ENCODE measurements around the gene ANKRD33. TPM values are rescaled to one million over a fixed set of nuclear protein-coding genes. Genes with fewer than 3 reads are reported as not detected.
A peak's percentile ranks its signal among the peaks of the same experiment; 100 is the strongest.

ANKRD33 gene
- total RNA-seq (2022): not detected in 2 replicates
- not detected for Bru-seq, nascent RNA
- not detected for BruChase-seq, experiment 1, labeled RNA remaining after a 2-hour chase
- BruChase-seq, experiment 2, labeled RNA remaining after a 6-hour chase: percentile 20 among the genes with signal in this experiment
- long read RNA-seq: 0 reads

GRCh38 chr12:51887476-51888315 lies at the start of gene ANKRD33:
TSS of gene ANKRD33 (plus strand) at chr12:51888103. CDS start at chr12:51888187, 84 bp downstream.
- H3K36me3 Mint-ChIP-seq (ENCODE audit: insufficient read depth, unreplicated experiment): no peaks in the 10 kb centered on the region
- H3K4me3 Mint-ChIP-seq (ENCODE audit: unreplicated experiment): no peak within 1 kb of the TSS
- CTCF ChIA-PET: interaction anchor here (0.6 to 2.2 kb wide), 5 partner anchors 12 to 509 kb away, joined by 3 to 8 read pairs (median 6); no protein-coding TSS in a partner anchor
- no peak for TF ChIP-seq CTCF (IDR thresholded peaks at IDR 0.05; ENCODE audit: insufficient read depth in 1 of 2, low read depth in 1 of 2, low read length in 1 of 2, severe bottlenecking in 1 of 2, unreplicated experiment in 1 of 2)
- peaks cover 16% of the 10 kb centered on the region for H3K4me1 Mint-ChIP-seq (ENCODE audit: low read depth, unreplicated experiment)
- H3K27me3 ChIP-seq (replicated peaks; ENCODE audit: control insufficient read depth, insufficient read depth, low read length): no peaks in the 10 kb centered on the region
- H3K27me3 Mint-ChIP-seq (ENCODE audit: insufficient read depth, unreplicated experiment): no peaks in the 10 kb centered on the region
- peaks cover 9% of the 10 kb centered on the region for H3K9me3 Mint-ChIP-seq (ENCODE audit: unreplicated experiment)
- intact Hi-C loops (cut with micrococcal nuclease; ENCODE audit: unreplicated experiment): no loop called here
- peak in 1 of 2 experiments; percentile 39 for DNase-seq
- BruUV-seq (replicated peaks): no TSS peak
- POLR2A ChIA-PET: no interaction called here
- peaks cover 15% of the 10 kb centered on the region for H3K4me1 ChIP-seq
- H3K4me3 ChIP-seq (ENCODE audit: low read depth, low read length): no peak within 1 kb of the TSS
- peaks cover 7% of the 10 kb centered on the region; the same call in 1 of the 2 replicates for H3K9me3 ChIP-seq
- no peak within 1 kb of the TSS for H3K27ac Mint-ChIP-seq (ENCODE audit: unreplicated experiment)
- H3K36me3 ChIP-seq (ENCODE audit: control insufficient read depth, insufficient read depth, low read length): no peaks in the 10 kb centered on the region

- Mint-ChIP-seq H3K27ac (ENCODE audit: unreplicated experiment) (peak overlapping the region; percentile 1), H3K9me3 (ENCODE audit: unreplicated experiment) (no peaks in the 10 kb centered on the region), H3K4me3 (ENCODE audit: unreplicated experiment) (no peak overlapping the region), H3K36me3 (ENCODE audit: insufficient read depth, unreplicated experiment) (no peaks in the 10 kb centered on the region), H3K27me3 (ENCODE audit: insufficient read depth, unreplicated experiment) (no peaks in the 10 kb centered on the region), H3K4me1 (ENCODE audit: low read depth, unreplicated experiment) (peaks cover 17% of the 10 kb centered on the region)
- Histone ChIP-seq H3K36me3 (ENCODE audit: control insufficient read depth, insufficient read depth, low read length) (no peaks in the 10 kb centered on the region), H3K9me3 (no peaks in the 10 kb centered on the region), H3K27me3 (replicated peaks; ENCODE audit: control insufficient read depth, insufficient read depth, low read length) (no peaks in the 10 kb centered on the region), H3K4me3 (ENCODE audit: low read depth, low read length) (no peak overlapping the region), H3K4me1 (peaks cover 32% of the 10 kb centered on the region)
- ChIA-PET CTCF (interaction anchor here (0.9 to 1.3 kb wide), 3 partner anchors 18 to 85 kb away, joined by 3 to 5 read pairs (median 4); no protein-coding TSS in a partner anchor), POLR2A (no interaction called here)
- no TSS peak for BruUV-seq (replicated peaks)
- DNase-seq: no peak
- TF ChIP-seq CTCF (IDR thresholded peaks at IDR 0.05; ENCODE audit: insufficient read depth in 1 of 2, low read depth in 1 of 2, low read length in 1 of 2, severe bottlenecking in 1 of 2, unreplicated experiment in 1 of 2): no peak
- intact Hi-C loops (cut with micrococcal nuclease; ENCODE audit: unreplicated experiment): no loop called here
Measured at GRCh38 chr12:51838762-51839161, 49.1 kb upstream of the ANKRD33 start.

- H3K9me3 ChIP-seq: no peaks in the 10 kb centered on the region
- CTCF ChIA-PET: interaction anchor here (0.9 to 1.3 kb wide), 3 partner anchors 19 to 84 kb away, joined by 3 to 5 read pairs (median 4); no protein-coding TSS in a partner anchor
- H3K4me3 ChIP-seq (ENCODE audit: low read depth, low read length): no peak overlapping the region
- POLR2A ChIA-PET: no interaction called here
- Mint-ChIP-seq H3K27me3 (ENCODE audit: insufficient read depth, unreplicated experiment) (no peaks in the 10 kb centered on the region), H3K9me3 (ENCODE audit: unreplicated experiment) (no peaks in the 10 kb centered on the region), H3K27ac (ENCODE audit: unreplicated experiment) (peak overlapping the region; percentile 1), H3K36me3 (ENCODE audit: insufficient read depth, unreplicated experiment) (no peaks in the 10 kb centered on the region), H3K4me1 (ENCODE audit: low read depth, unreplicated experiment) (peaks cover 17% of the 10 kb centered on the region), H3K4me3 (ENCODE audit: unreplicated experiment) (no peak overlapping the region)
- BruUV-seq (replicated peaks): no TSS peak
- no peak for DNase-seq
- H3K27me3 ChIP-seq (replicated peaks; ENCODE audit: control insufficient read depth, insufficient read depth, low read length): no peaks in the 10 kb centered on the region
- peaks cover 36% of the 10 kb centered on the region for H3K4me1 ChIP-seq
- TF ChIP-seq CTCF (IDR thresholded peaks at IDR 0.05; ENCODE audit: insufficient read depth in 1 of 2, low read depth in 1 of 2, low read length in 1 of 2, severe bottlenecking in 1 of 2, unreplicated experiment in 1 of 2): no peak
- H3K36me3 ChIP-seq (ENCODE audit: control insufficient read depth, insufficient read depth, low read length): no peaks in the 10 kb centered on the region
- intact Hi-C loops (cut with micrococcal nuclease; ENCODE audit: unreplicated experiment): no loop called here
Measured at GRCh38 chr12:51839310-51839947, 48.5 kb upstream of the ANKRD33 start.

Measured in Caco-2 (cell line).